AML-193 (cell line): ENCODE data around the gene PLXND1.

Experiments
- DNase-seq, 2 experiments: peaks; one replicate each; lab custom pipeline; 2025; lab: John Stamatoyannopoulos, UW

The PLXND1 gene

GRCh38 chr3:129564981-129565644, 41.4 kb downstream of the PLXND1 start:
- no peak for DNase-seq

GRCh38 chr3:129563850-129564535, 42.5 kb downstream of the PLXND1 start:
- DNase-seq = no peak

- DNase-seq = no peak
Observed at GRCh38 chr3:129563332-129563731, 43.1 kb downstream of the PLXND1 start.

GRCh38 chr3:129562803-129563202, 43.7 kb downstream of the PLXND1 start:
- DNase-seq = no peak

- DNase-seq = no peak
Observed at GRCh38 chr3:129561619-129562248, 44.7 kb downstream of the PLXND1 start.

GRCh38 chr3:129560911-129561594, 45.4 kb downstream of the PLXND1 start:
- no peak for DNase-seq

- no peak for DNase-seq
Observed at GRCh38 chr3:129560269-129560787, 46.1 kb downstream of the PLXND1 start.

GRCh38 chr3:129559565-129560079, 46.9 kb downstream of the PLXND1 start:
- DNase-seq = no peak

- DNase-seq = no peak
Observed at GRCh38 chr3:129558772-129559564, 47.5 kb downstream of the PLXND1 start.

GRCh38 chr3:129558081-129558771, 48.2 kb downstream of the PLXND1 start:
- no peak for DNase-seq

GRCh38 chr3:129557548-129557894, 49.0 kb downstream of the PLXND1 start:
- no peak for DNase-seq

- no peak for DNase-seq
Observed at GRCh38 chr3:129556890-129557547, 49.5 kb downstream of the PLXND1 start.

GRCh38 chr3:129556358-129556695, 50.1 kb downstream of the PLXND1 start:
- DNase-seq = no peak

- DNase-seq = no peak
Observed at GRCh38 chr3:129555616-129556357, 50.7 kb downstream of the PLXND1 start.

GRCh38 chr3:129555153-129555550, 51.3 kb downstream of the PLXND1 start:
- DNase-seq = no peak

- DNase-seq = no peak
Observed at GRCh38 chr3:129554356-129555152, 51.9 kb downstream of the PLXND1 start.

- DNase-seq = no peak
Observed at GRCh38 chr3:129553719-129554118, 52.8 kb downstream of the PLXND1 start.

- DNase-seq = no peak
Observed at GRCh38 chr3:129553171-129553570, 53.3 kb downstream of the PLXND1 start.
